Esophagus squamous epithelium (tissue), 5 donors: Measurements from ENCODE around the gene MMRN2. TPM values are rescaled to one million over a fixed set of nuclear protein-coding genes. Genes with fewer than 3 reads are reported as not detected.

Source experiments
- DNase-seq: peaks from one replicate; lab custom pipeline; 2025; lab: John Stamatoyannopoulos, UW
- H3K27ac ChIP-seq, 4 donors: fragments of 200-600 bp; sonication (generic); one replicate each; pipeline ENCODE4 v1.5.1; 2016 to 2019; ENCODE audit warnings: mild to moderate bottlenecking in 1 of 4
- H3K27me3 ChIP-seq, 4 donors: fragments of 200-600 bp; sonication (generic); 1 replicate in 3 of 4; 2 replicates in 1 of 4; pipeline versions ENCODE4 v1.5.1 to v1.6.0; 2017 to 2021; ENCODE audit warnings: antibody characterized with exemption in 1 of 4
- H3K36me3 ChIP-seq, 3 donors: fragments of 200-600 bp; sonication (generic); one replicate each; pipeline ENCODE4 v1.5.1; 2016 to 2019
- H3K4me1 ChIP-seq, 3 donors: fragments of 200-600 bp; sonication (generic); one replicate each; pipeline ENCODE4 v1.5.1; 2017 to 2019
- H3K4me3 ChIP-seq, 4 donors: fragments of 200-600 bp; sonication (generic); 1 replicate in 3 of 4; 2 replicates in 1 of 4; pipeline ENCODE4 v1.5.1; 2016 to 2019; ENCODE audit warnings: mild to moderate bottlenecking in 2 of 4, moderate library complexity in 1 of 4
- H3K9me3 ChIP-seq, 3 donors: fragments of 200-600 bp; sonication (generic); one replicate each; pipeline ENCODE4 v1.5.1; 2016 to 2019
- POLR2A ChIP-seq, 4 donors: fragments of 450-650 bp; IDR thresholded peaks; one replicate each; pipeline ENCODE4 v1.6.1; 2017; ENCODE audit warnings: antibody characterized with exemption in 4 of 4, mild to moderate bottlenecking in 4 of 4, moderate library complexity in 3 of 4
- WGBS, 2 donors: methylation state at CpG; one replicate each; pipeline ENCODE4 v1.1.5; 2018; 5-methylcytosine and 5-hydroxymethylcytosine counted together
- intact Hi-C: fragments of 100-400 bp; cut with DNase I; formaldehyde crosslinking; loops from one replicate; pipeline ENCODE4 v1.15.0; 2022
- total RNA-seq, 4 donors: library from RNA; depleted of rRNA; stranded (reverse); fragments of >200 nt; gene quantifications; one replicate each; pipeline ENCODE4 v1.1.0, GENCODE V29; 2016
- TF ChIP-seq, protein P1 (sequence below), 6 experiments: fragments of 450-650 bp in 4 of 6; fragments of 200-600 bp in 2 of 6; sonication (generic) in 2 of 6; IDR thresholded peaks; one replicate each; pipeline ENCODE4 v1.5.1; 2016 to 2019; ENCODE audit warnings: antibody characterized with exemption in 6 of 6, mild to moderate bottlenecking in 4 of 6, moderate library complexity in 4 of 6
- donor health status: DM: yes; HTN: yes; CAD: no.

MMRN2 gene
- total RNA-seq, 4 donors from 2014 or later, result 3.4 to 18.1 (median 11.0) TPM

GRCh38 chr10:86944907-86945306 lies 12.5 kb downstream of the MMRN2 start:
- Histone ChIP-seq H3K27ac (no peak overlapping the region), H3K9me3 (no peaks in the 10 kb centered on the region), H3K4me1 (peaks cover 0 to 33% (median 6%) of the 10 kb centered on the region in 3 donors), H3K27me3 (no peaks in the 10 kb centered on the region), H3K36me3 (no peaks in the 10 kb centered on the region), H3K4me3 (no peak overlapping the region)
- 96% methylated on average over 3 of the region's 3 CpGs; no CpG with 5 or more reads in 1 of the 2 donors for WGBS, 2 donors
- DNase-seq, result no peak
- intact Hi-C loops, result no loop called here
- no peak for TF ChIP-seq POLR2A (IDR thresholded peaks at IDR 0.05)
- TF ChIP-seq, protein P1, sequence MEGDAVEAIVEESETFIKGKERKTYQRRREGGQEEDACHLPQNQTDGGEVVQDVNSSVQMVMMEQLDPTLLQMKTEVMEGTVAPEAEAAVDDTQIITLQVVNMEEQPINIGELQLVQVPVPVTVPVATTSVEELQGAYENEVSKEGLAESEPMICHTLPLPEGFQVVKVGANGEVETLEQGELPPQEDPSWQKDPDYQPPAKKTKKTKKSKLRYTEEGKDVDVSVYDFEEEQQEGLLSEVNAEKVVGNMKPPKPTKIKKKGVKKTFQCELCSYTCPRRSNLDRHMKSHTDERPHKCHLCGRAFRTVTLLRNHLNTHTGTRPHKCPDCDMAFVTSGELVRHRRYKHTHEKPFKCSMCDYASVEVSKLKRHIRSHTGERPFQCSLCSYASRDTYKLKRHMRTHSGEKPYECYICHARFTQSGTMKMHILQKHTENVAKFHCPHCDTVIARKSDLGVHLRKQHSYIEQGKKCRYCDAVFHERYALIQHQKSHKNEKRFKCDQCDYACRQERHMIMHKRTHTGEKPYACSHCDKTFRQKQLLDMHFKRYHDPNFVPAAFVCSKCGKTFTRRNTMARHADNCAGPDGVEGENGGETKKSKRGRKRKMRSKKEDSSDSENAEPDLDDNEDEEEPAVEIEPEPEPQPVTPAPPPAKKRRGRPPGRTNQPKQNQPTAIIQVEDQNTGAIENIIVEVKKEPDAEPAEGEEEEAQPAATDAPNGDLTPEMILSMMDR (IDR thresholded peaks at IDR 0.05), result no peak

GRCh38 chr10:86944471-86944870 lies 12.9 kb downstream of the MMRN2 start:
- DNase-seq, result no peak
- no peaks in the 10 kb centered on the region for H3K36me3 ChIP-seq

DNA sequence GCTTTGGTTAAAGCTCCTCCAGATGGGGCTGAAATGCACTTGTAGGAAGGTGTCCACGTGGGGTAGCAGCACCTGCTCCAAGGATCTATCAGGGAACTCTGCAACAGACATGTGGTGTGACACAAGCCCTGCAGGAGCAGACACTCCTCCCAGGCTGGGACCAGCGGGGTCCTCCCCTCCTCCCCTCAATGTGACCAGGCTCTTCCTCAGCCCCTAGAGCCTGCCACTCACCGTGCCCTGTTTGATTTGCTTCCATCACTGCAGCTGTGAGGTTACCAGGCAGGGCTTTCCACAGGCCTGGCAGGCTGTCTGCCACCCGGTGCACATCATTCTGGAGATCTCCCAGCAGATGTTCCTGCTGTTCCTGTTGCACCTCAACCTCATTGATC lies 13.4 kb downstream of the MMRN2 start:
- Histone ChIP-seq H3K27ac (no peak overlapping the region), H3K9me3 (no peaks in the 10 kb centered on the region), H3K4me1 (peaks cover 0 to 41% (median 6%) of the 10 kb centered on the region in 3 donors), H3K36me3 (no peaks in the 10 kb centered on the region), H3K4me3 (no peak overlapping the region), H3K27me3 (no peaks in the 10 kb centered on the region)
- TF ChIP-seq POLR2A (IDR thresholded peaks at IDR 0.05), result no peak
- TF ChIP-seq, protein P1 (IDR thresholded peaks at IDR 0.05), result no peak
- intact Hi-C loops, result no loop called here
- WGBS, 2 donors, result 80% methylated on average over 1 to 2 of the region's 4 CpGs
- no peak for DNase-seq

More at GRCh38 chr10:86944471-86944870, 12.9 kb downstream of the MMRN2 start:
- H3K4me1 ChIP-seq, result peaks cover 0 to 37% (median 6%) of the 10 kb centered on the region in 3 donors
- H3K4me3 ChIP-seq, result no peak overlapping the region
- intact Hi-C loops, result no loop called here
- no peaks in the 10 kb centered on the region for H3K9me3 ChIP-seq
- no peak for TF ChIP-seq POLR2A (IDR thresholded peaks at IDR 0.05)
- TF ChIP-seq, protein P1 (IDR thresholded peaks at IDR 0.05), result no peak
- H3K27ac ChIP-seq, result no peak overlapping the region
- no peaks in the 10 kb centered on the region for H3K27me3 ChIP-seq

- peaks cover 0 to 43% (median 6%) of the 10 kb centered on the region in 3 donors for H3K4me1 ChIP-seq
- H3K27ac ChIP-seq, result no peak overlapping the region
- TF ChIP-seq, protein P1 (IDR thresholded peaks at IDR 0.05), result no peak
- TF ChIP-seq POLR2A (IDR thresholded peaks at IDR 0.05), result no peak
- DNase-seq, result no peak
- no peaks in the 10 kb centered on the region for H3K9me3 ChIP-seq
- H3K27me3 ChIP-seq, result no peaks in the 10 kb centered on the region
- H3K36me3 ChIP-seq, result no peaks in the 10 kb centered on the region
- H3K4me3 ChIP-seq, result no peak overlapping the region
- intact Hi-C loops, result no loop called here
- WGBS, 2 donors, result 94 to 98% methylated on average over 18 to 19 of the region's 30 CpGs
Measured at GRCh38 chr10:86943316-86944030, 13.9 kb downstream of the MMRN2 start.

DNA sequence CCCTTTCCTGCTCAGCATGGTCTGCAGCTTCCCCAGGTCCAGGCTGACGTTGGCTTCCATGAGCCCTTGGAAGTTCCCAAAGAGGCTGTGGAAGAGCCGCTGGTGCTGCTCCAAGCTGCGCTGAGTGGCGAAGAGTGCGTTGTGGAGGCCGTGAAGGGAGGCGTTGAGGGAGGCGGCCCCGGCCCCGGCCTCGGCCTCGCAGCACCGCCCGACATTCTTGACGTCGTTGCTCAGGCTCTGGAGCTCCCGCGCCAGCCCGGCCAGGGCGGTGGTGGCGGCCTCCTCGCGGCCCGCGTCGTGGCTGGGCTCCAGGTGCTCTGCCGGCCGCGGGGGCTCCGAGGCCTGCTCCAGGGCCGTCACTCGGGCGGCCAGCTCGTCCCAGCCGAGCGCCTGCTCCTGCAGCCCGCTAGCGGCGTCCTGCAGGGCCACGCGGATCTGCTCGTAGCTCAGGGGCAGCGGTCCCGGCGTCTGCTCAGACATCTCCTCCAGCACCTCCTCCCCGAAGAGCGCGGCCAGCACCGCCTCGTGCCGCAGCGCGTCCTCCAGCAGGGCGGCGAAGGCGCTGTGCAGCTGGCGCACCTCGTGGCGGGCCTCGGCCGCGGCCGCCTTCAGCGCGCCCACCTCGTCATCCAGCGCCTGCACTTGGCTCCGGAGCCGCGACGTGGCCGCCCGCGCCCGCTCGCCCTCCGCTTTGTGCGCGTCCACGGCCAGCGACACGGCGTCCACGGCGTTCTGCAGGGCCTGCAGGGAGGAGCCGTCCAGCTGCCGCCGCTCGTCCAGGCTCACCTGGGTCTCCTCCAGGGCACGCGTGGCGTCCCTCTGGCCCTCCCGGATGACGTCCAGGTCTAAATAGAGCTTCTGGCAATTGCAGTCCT lies 14.7 kb downstream of the MMRN2 start:
- Histone ChIP-seq H3K4me3 (peak overlapping the region in 1 of 4 donors; percentile 32), H3K27me3 (no peaks in the 10 kb centered on the region), H3K4me1 (peaks cover 0 to 43% (median 6%) of the 10 kb centered on the region in 3 donors), H3K9me3 (no peaks in the 10 kb centered on the region), H3K27ac (no peak overlapping the region), H3K36me3 (no peaks in the 10 kb centered on the region)
- intact Hi-C loops, result no loop called here
- 100% methylated on average over 2 of the region's 94 CpGs; no CpG with 5 or more reads in 1 of the 2 donors for WGBS, 2 donors
- no peak for DNase-seq
- TF ChIP-seq, protein P1 (IDR thresholded peaks at IDR 0.05), result no peak
- TF ChIP-seq POLR2A (IDR thresholded peaks at IDR 0.05), result no peak
